MM.1S (cell line): ENCODE measurements around the gene XYLT2.

ENCODE experiments used
- EZH2 ChIP-seq: fragments of 300-600 bp; sonication (generic); optimal IDR thresholded peaks from 2 replicates; pipeline ENCODE3; 2017; ENCODE audit warnings: low read depth, mild to moderate bottlenecking, antibody characterized with exemption, low read length, mixed read lengths
- EZH2phosphoT487 ChIP-seq: fragments of 300-600 bp; sonication (generic); IDR thresholded peaks from 2 replicates; pipeline ENCODE4 v1.6.1; 2018; ENCODE audit warnings: antibody characterized with exemption, low read length
- TF ChIP-seq, protein P1 (sequence below): fragments of 300-600 bp; sonication (generic); IDR thresholded peaks from 2 replicates; pipeline ENCODE4 v1.5.1; 2016; ENCODE audit warnings: antibody characterized with exemption, low read length, mixed read lengths

- TF ChIP-seq, protein P1, sequence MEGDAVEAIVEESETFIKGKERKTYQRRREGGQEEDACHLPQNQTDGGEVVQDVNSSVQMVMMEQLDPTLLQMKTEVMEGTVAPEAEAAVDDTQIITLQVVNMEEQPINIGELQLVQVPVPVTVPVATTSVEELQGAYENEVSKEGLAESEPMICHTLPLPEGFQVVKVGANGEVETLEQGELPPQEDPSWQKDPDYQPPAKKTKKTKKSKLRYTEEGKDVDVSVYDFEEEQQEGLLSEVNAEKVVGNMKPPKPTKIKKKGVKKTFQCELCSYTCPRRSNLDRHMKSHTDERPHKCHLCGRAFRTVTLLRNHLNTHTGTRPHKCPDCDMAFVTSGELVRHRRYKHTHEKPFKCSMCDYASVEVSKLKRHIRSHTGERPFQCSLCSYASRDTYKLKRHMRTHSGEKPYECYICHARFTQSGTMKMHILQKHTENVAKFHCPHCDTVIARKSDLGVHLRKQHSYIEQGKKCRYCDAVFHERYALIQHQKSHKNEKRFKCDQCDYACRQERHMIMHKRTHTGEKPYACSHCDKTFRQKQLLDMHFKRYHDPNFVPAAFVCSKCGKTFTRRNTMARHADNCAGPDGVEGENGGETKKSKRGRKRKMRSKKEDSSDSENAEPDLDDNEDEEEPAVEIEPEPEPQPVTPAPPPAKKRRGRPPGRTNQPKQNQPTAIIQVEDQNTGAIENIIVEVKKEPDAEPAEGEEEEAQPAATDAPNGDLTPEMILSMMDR: no peak
- TF ChIP-seq EZH2 (no peak), EZH2phosphoT487 (no peak)
These were observed 19.2 kb downstream of the XYLT2 start for GRCh38 chr17:50365165-50365564.
